ENCODE results near the gene SLC16A13. TPM values are rescaled to one million over a fixed set of nuclear protein-coding genes. Genes with fewer than 3 reads are reported as not detected.

SLC16A13 gene
- total and polyA plus RNA-seq, 11 donors: 0.83 to 2.1 (median 1.0) TPM

GRCh38 chr17:7068268-7068667 is 32.5 kb downstream of the SLC16A13 start:
- ATAC-seq (no peak), DNase-seq (no peak)
- intact Hi-C loops (cut with DNase I): no loop called here
- Histone ChIP-seq H3K36me3 (no peaks in the 10 kb centered on the region), H3K9me3 (peaks cover 0 to 16% (median 7%) of the 10 kb centered on the region in 12 donors), H3K27me3 (no peaks in the 10 kb centered on the region), H3K4me3 (no peak overlapping the region), H3K27ac (no peak overlapping the region), H3K4me1 (no peaks in the 10 kb centered on the region)
- no peak for TF ChIP-seq POLR2A (IDR thresholded peaks at IDR 0.05)
- no peak for TF ChIP-seq CTCF (IDR thresholded peaks at IDR 0.05)
- WGBS, 4 donors: 14 to 27% (median 19%) methylated on average over 1 of the region's 1 CpG

GRCh38 chr17:7070712-7071111 is 34.9 kb downstream of the SLC16A13 start:
- Histone ChIP-seq H3K27ac (no peak overlapping the region), H3K4me3 (no peak overlapping the region), H3K36me3 (no peaks in the 10 kb centered on the region), H3K9me3 (peaks cover 0 to 16% (median 7%) of the 10 kb centered on the region in 12 donors), H3K4me1 (no peaks in the 10 kb centered on the region), H3K27me3 (no peaks in the 10 kb centered on the region)
- TF ChIP-seq CTCF (IDR thresholded peaks at IDR 0.05) (no peak), POLR2A (IDR thresholded peaks at IDR 0.05) (no peak)
- WGBS, 4 donors: 79 to 90% (median 80%) methylated on average over 3 of the region's 3 CpGs
- DNase-seq (no peak), ATAC-seq (no peak)
- intact Hi-C loops (cut with DNase I): no loop called here

GRCh38 chr17:7072406-7072805 is 36.6 kb downstream of the SLC16A13 start:
- no peak for DNase-seq
- Histone ChIP-seq H3K9me3 (peaks cover 0 to 16% (median 7%) of the 10 kb centered on the region in 12 donors), H3K4me1 (no peaks in the 10 kb centered on the region), H3K27me3 (no peaks in the 10 kb centered on the region), H3K4me3 (no peak overlapping the region), H3K27ac (no peak overlapping the region), H3K36me3 (no peaks in the 10 kb centered on the region)
- TF ChIP-seq POLR2A (IDR thresholded peaks at IDR 0.05) (no peak), CTCF (IDR thresholded peaks at IDR 0.05) (no peak)
- ATAC-seq: no peak
- WGBS, 4 donors: 80 to 93% (median 87%) methylated on average over 2 of the region's 2 CpGs
- intact Hi-C loops (cut with DNase I): no loop called here

GRCh38 chr17:7074931-7075330 is 39.1 kb downstream of the SLC16A13 start:
- no peaks in the 10 kb centered on the region for H3K9me3 ChIP-seq
- ATAC-seq (no peak), DNase-seq (no peak)
- intact Hi-C loops (cut with DNase I): no loop called here
- no peak overlapping the region for H3K4me3 ChIP-seq
- WGBS, 4 donors: 73 to 82% (median 80%) methylated on average over 14 of the region's 14 CpGs
- no peaks in the 10 kb centered on the region for H3K36me3 ChIP-seq
- H3K27ac ChIP-seq: no peak overlapping the region
- H3K27me3 ChIP-seq: no peaks in the 10 kb centered on the region
- TF ChIP-seq CTCF (IDR thresholded peaks at IDR 0.05): no peak
- TF ChIP-seq POLR2A (IDR thresholded peaks at IDR 0.05): no peak
- H3K4me1 ChIP-seq: no peaks in the 10 kb centered on the region

Measured in heart left ventricle (tissue), 16 donors.